Endothelial cell of umbilical vein (primary cell): ENCODE results near the gene POMP. TPM values are rescaled to one million over a fixed set of nuclear protein-coding genes. Genes with fewer than 3 reads are reported as not detected.

Experiments used
- BruUV-seq: library from RNA; stranded (reverse); fragments of 400-500 nt; replicated peaks from 2 replicates; lab custom pipeline; 2021; lab: Mats Ljungman, UMichigan
- CTCF ChIA-PET: fragments of 300-600, 350-600 bp; sonication (Branson Sonifier 250); formaldehyde crosslinking; loops from one replicate; lab custom pipeline; 2021; ENCODE audit warnings: antibody characterized with exemption, inconsistent platforms; lab: Charles Lee
- POLR2A ChIA-PET: fragments of 300-600, 350-600 bp; sonication (Branson Sonifier 250); formaldehyde crosslinking; loops from one replicate; lab custom pipeline; 2021; ENCODE audit warnings: antibody characterized with exemption, inconsistent platforms; lab: Charles Lee
- DNase-seq: peaks from one replicate; pipeline ENCODE4 v3.0.0-alpha.2; 2011; ENCODE audit warnings: low read depth, low spot score
- FAIRE-seq: peaks from 2 replicates; lab custom pipeline; 2011; peaks lifted over from hg19 to GRCh38; lab: Jason Lieb, UNC
- H2AFZ ChIP-seq: 2 replicates; pipeline ENCODE4 v1.6.0; 2012; ENCODE audit warnings: low read depth, low read length, control low read depth, inconsistent platforms
- H3K27ac ChIP-seq: 2 replicates; pipeline ENCODE4 v1.5.1; 2011; ENCODE audit warnings: low read depth, mild to moderate bottlenecking, control low read depth, low read length, moderate library complexity; ENCODE audit not compliant: insufficient read depth
- H3K27me3 ChIP-seq, 2 experiments: 2 replicates each; pipeline versions ENCODE4 v1.6.0 to v1.6.1; 2011; ENCODE audit warnings: low read length in 2 of 2, mixed read lengths in 1 of 2; ENCODE audit not compliant: control insufficient read depth in 2 of 2, insufficient read depth in 2 of 2
- H3K36me3 ChIP-seq, 2 experiments: 2 replicates in 1 of 2; 3 replicates in 1 of 2; pipeline ENCODE4 v1.5.1; 2011; ENCODE audit warnings: low read length in 2 of 2, mild to moderate bottlenecking in 1 of 2, moderate library complexity in 1 of 2; ENCODE audit not compliant: control insufficient read depth in 2 of 2, insufficient read depth in 2 of 2; ENCODE audit errors: extremely low read depth in 1 of 2
- H3K4me1 ChIP-seq: 3 replicates; pipeline ENCODE4 v1.5.1; 2011; ENCODE audit warnings: mild to moderate bottlenecking, low read length; ENCODE audit not compliant: control insufficient read depth, insufficient read depth; ENCODE audit errors: extremely low read depth
- H3K4me2 ChIP-seq: 2 replicates; pipeline ENCODE4 v1.6.1; 2011; ENCODE audit warnings: low read length, control low read depth, mixed read lengths; ENCODE audit not compliant: insufficient read depth
- H3K4me3 ChIP-seq, 3 experiments: fragments of 200-600 bp in 1 of 3; sonication (generic), shearing (Covaris generic) in 1 of 3; replicated peaks in 1 of 3; 2 replicates each; pipeline ENCODE4 v1.5.1; 2011 to 2016; ENCODE audit warnings: control low read depth in 3 of 3, low read length in 3 of 3, mild to moderate bottlenecking in 2 of 3, inconsistent platforms in 1 of 3, low read depth in 1 of 3, moderate library complexity in 1 of 3; ENCODE audit not compliant: insufficient read depth in 1 of 3
- H3K79me2 ChIP-seq: 2 replicates; pipeline ENCODE4 v1.6.0; 2012; ENCODE audit warnings: low read length, inconsistent platforms; ENCODE audit not compliant: control insufficient read depth, insufficient read depth
- H3K9ac ChIP-seq: replicated peaks from 2 replicates; pipeline ENCODE3; 2011; ENCODE audit warnings: low read length, control low read depth; ENCODE audit not compliant: insufficient read depth; ENCODE audit errors: extremely low read depth
- H3K9me1 ChIP-seq: replicated peaks from 3 replicates; pipeline ENCODE4 v1.6.0; 2011; ENCODE audit warnings: mild to moderate bottlenecking, low read length; ENCODE audit not compliant: control insufficient read depth, insufficient read depth; ENCODE audit errors: extremely low read depth
- H3K9me3 ChIP-seq: replicated peaks from 2 replicates; pipeline ENCODE4 v1.5.1; 2012; ENCODE audit warnings: low read length, inconsistent platforms; ENCODE audit not compliant: control insufficient read depth, insufficient read depth
- H4K20me1 ChIP-seq: replicated peaks from 2 replicates; pipeline ENCODE3; 2011; ENCODE audit warnings: mild to moderate bottlenecking, low read length; ENCODE audit not compliant: control insufficient read depth, insufficient read depth; ENCODE audit errors: extremely low read depth
- EZH2 ChIP-seq: IDR thresholded peaks from 2 replicates; pipeline ENCODE4 v1.6.1; 2012; ENCODE audit warnings: borderline replicate concordance, low read depth, mild to moderate bottlenecking, moderate library complexity, low read length, inconsistent platforms; ENCODE audit not compliant: severe bottlenecking
- FOS ChIP-seq: IDR thresholded peaks from 2 replicates; pipeline ENCODE4 v1.6.1; 2011; ENCODE audit warnings: mild to moderate bottlenecking, low read length, moderate library complexity, borderline replicate concordance; ENCODE audit not compliant: insufficient read depth
- GATA2 ChIP-seq: IDR thresholded peaks from 2 replicates; pipeline ENCODE4 v1.7.0; 2011; ENCODE audit warnings: low read depth, mild to moderate bottlenecking, moderate library complexity, mixed read lengths, low read length; ENCODE audit not compliant: insufficient read length, insufficient read depth
- JUN ChIP-seq: IDR thresholded peaks from 2 replicates; pipeline ENCODE4 v1.6.1; 2011; ENCODE audit warnings: borderline replicate concordance, low read depth; ENCODE audit not compliant: insufficient read length, insufficient read depth
- MYC ChIP-seq: IDR thresholded peaks from one replicate; pipeline ENCODE4 v1.6.1; 2011; ENCODE audit warnings: mild to moderate bottlenecking, low read depth, low read length
- POLR2A ChIP-seq: IDR thresholded peaks from 2 replicates; pipeline ENCODE4 v1.6.1; 2012; ENCODE audit warnings: low read depth, mild to moderate bottlenecking, control low read depth, low read length
- POLR2AphosphoS5 ChIP-seq: IDR thresholded peaks from 2 replicates; pipeline ENCODE4 v1.6.1; 2012; ENCODE audit warnings: low read depth, mild to moderate bottlenecking, control low read depth, low read length, moderate library complexity; ENCODE audit not compliant: insufficient read depth
- dilution Hi-C: fragments of 300-500 bp; cut with MboI; formaldehyde crosslinking; loops from one replicate; pipeline ENCODE4 v1.15.0; 2019; ENCODE audit warnings: low sequenced_read_pairs; ENCODE audit not compliant: extremely low pct_ligation_motif_present
- intact Hi-C: fragments of 100-400 bp; cut with micrococcal nuclease; formaldehyde crosslinking; loops from one replicate; pipeline ENCODE4 v1.10.0; 2022
- polyA plus RNA-seq, 4 experiments: library from polyadenylated mRNA; depleted of rRNA in 3 of 4; stranded (reverse) in 3 of 4; unstranded in 1 of 4; fragments of >200 nt; gene quantifications; 2 replicates each; pipeline versions ENCODE4 v1.2.1 to v1.2.3, GENCODE V29; 2011 to 2012; ENCODE audit warnings: missing spikeins in 1 of 4
- total RNA-seq: library from RNA; stranded (reverse); gene quantifications from 2 replicates; pipeline ENCODE4 v1.2.3, GENCODE V29; 2021
- TF ChIP-seq, protein P1 (sequence below), 2 donors: IDR thresholded peaks; 1 replicate in 1 of 2; 2 replicates in 1 of 2; pipeline ENCODE4 v1.5.1; 2011; ENCODE audit warnings: low read length in 2 of 2, mild to moderate bottlenecking in 2 of 2, moderate library complexity in 2 of 2, control low read depth in 1 of 2, inconsistent platforms in 1 of 2, low read depth in 1 of 2; ENCODE audit not compliant: insufficient read depth in 1 of 2; ENCODE audit errors: extremely low read depth in 1 of 2
- TF ChIP-seq, protein P2 (sequence below): IDR thresholded peaks from 2 replicates; pipeline ENCODE4 v1.6.1; 2011; ENCODE audit not compliant: insufficient read depth, insufficient read length

POMP gene
- total and polyA plus RNA-seq, 2 donors (not counting 3 experiments of a cell fraction or from before 2014, with no cell fraction given), result 27.0 to 88.9 TPM

DNA sequence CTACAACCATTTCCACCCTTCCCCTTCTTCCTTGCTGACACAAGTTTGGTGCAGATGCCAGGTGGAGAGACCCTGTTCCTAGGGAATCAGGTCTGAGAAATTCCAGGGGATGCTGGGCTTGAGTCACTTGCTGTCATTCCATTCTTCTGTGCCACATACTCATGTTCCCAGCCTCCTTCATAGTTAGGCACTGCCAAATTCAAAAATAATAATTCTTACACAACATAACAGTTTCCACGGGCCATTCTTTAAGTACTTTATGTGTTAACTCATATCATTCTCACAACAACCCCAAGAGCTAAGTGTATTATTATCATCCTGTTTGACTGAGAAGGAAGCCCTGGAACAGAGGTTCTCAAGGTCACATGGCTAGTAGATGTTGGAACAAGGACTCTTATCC lies 27.1 kb upstream of the POMP start:
- Histone ChIP-seq H2AFZ (no peak overlapping the region), H3K79me2 (no peaks in the 10 kb centered on the region), H3K27ac (no peak overlapping the region), H3K4me1 (peaks cover 3% of the 10 kb centered on the region), H3K36me3 (no peaks in the 10 kb centered on the region), H3K4me2 (no peak overlapping the region), H3K27me3 (no peaks in the 10 kb centered on the region), H3K9ac (no peak overlapping the region), H3K9me3 (no peaks in the 10 kb centered on the region), H4K20me1 (no peaks in the 10 kb centered on the region), H3K4me3 (no peak overlapping the region), H3K9me1 (no peaks in the 10 kb centered on the region)
- DNase-seq, result no peak
- dilution Hi-C loops, result no loop called here
- ChIA-PET POLR2A (interaction anchor here (0.6 kb wide), 1 partner anchor 9 kb away, joined by 4 read pairs; no protein-coding TSS in a partner anchor), CTCF (interaction anchor here (0.9 to 1.3 kb wide), 3 partner anchors 10 to 308 kb away, joined by 3 to 5 read pairs (median 3); no protein-coding TSS in a partner anchor)
- BruUV-seq, result no TSS peak
- FAIRE-seq, result no peak
- TF ChIP-seq FOS, result no peak
- no peak for TF ChIP-seq JUN
- no peak for TF ChIP-seq EZH2
- no peak for TF ChIP-seq GATA2
- TF ChIP-seq POLR2A, result no peak
- TF ChIP-seq POLR2AphosphoS5, result no peak
- TF ChIP-seq, protein P1, sequence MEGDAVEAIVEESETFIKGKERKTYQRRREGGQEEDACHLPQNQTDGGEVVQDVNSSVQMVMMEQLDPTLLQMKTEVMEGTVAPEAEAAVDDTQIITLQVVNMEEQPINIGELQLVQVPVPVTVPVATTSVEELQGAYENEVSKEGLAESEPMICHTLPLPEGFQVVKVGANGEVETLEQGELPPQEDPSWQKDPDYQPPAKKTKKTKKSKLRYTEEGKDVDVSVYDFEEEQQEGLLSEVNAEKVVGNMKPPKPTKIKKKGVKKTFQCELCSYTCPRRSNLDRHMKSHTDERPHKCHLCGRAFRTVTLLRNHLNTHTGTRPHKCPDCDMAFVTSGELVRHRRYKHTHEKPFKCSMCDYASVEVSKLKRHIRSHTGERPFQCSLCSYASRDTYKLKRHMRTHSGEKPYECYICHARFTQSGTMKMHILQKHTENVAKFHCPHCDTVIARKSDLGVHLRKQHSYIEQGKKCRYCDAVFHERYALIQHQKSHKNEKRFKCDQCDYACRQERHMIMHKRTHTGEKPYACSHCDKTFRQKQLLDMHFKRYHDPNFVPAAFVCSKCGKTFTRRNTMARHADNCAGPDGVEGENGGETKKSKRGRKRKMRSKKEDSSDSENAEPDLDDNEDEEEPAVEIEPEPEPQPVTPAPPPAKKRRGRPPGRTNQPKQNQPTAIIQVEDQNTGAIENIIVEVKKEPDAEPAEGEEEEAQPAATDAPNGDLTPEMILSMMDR (IDR thresholded peaks at IDR 0.05; ENCODE audit: extremely low read depth in 1 of 2, insufficient read depth in 1 of 2, low read depth in 1 of 2, low read length in 2 of 2), result no peak
- no peak for TF ChIP-seq MYC
- TF ChIP-seq, protein P2, sequence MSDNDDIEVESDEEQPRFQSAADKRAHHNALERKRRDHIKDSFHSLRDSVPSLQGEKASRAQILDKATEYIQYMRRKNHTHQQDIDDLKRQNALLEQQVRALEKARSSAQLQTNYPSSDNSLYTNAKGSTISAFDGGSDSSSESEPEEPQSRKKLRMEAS, result no peak
- intact Hi-C loops, result no loop called here
